ENCODE measurements around the gene RPP25.

The RPP25 gene

GRCh38 chr15:74963213-74963612, 6.6 kb upstream of the RPP25 start:
- TF ChIP-seq SP1 (IDR thresholded peaks at IDR 0.05) (no peak), PKNOX1 (IDR thresholded peaks at IDR 0.05) (no peak), HDGF (IDR thresholded peaks at IDR 0.05; ENCODE audit: borderline replicate concordance) (no peak), CTBP1 (IDR thresholded peaks at IDR 0.05; ENCODE audit: borderline replicate concordance) (no peak), ARNT (IDR thresholded peaks at IDR 0.05) (no peak), SUZ12 (IDR thresholded peaks at IDR 0.05) (no peak), L3MBTL2 (conservative IDR thresholded peaks at IDR 0.05) (no peak)
- ChIA-PET POLR2A (interaction anchor here (1.0 to 2.2 kb wide), 2 partner anchors 15 to 25 kb away, joined by 4 to 6 read pairs; partner anchors contain the start of gene COX5A), CTCF (interaction anchor here (6.1 kb wide), 1 partner anchor 12 kb away, joined by 22 read pairs; no protein-coding TSS in a partner anchor)
- DNase-seq (ENCODE audit: extremely low spot score), result no peak

- no peak for TF ChIP-seq CTBP1 (IDR thresholded peaks at IDR 0.05; ENCODE audit: borderline replicate concordance)
- no peak for TF ChIP-seq TARDBP (IDR thresholded peaks at IDR 0.05)
- TF ChIP-seq FOXM1 (IDR thresholded peaks at IDR 0.05; ENCODE audit: borderline replicate concordance), result no peak
- no peak for TF ChIP-seq FOXK2 (IDR thresholded peaks at IDR 0.05)
- TF ChIP-seq BHLHE40 (IDR thresholded peaks at IDR 0.05; ENCODE audit: borderline replicate concordance), result no peak
- no peak for TF ChIP-seq FOXA1 (IDR thresholded peaks at IDR 0.05)
- no peak for TF ChIP-seq NFRKB (IDR thresholded peaks at IDR 0.05)
- no peak for TF ChIP-seq ELF4 (IDR thresholded peaks at IDR 0.05)
- no peak for TF ChIP-seq SP1 (IDR thresholded peaks at IDR 0.05)
- no peak for TF ChIP-seq HDGF (IDR thresholded peaks at IDR 0.05; ENCODE audit: borderline replicate concordance)
- TF ChIP-seq LEF1 (IDR thresholded peaks at IDR 0.05; ENCODE audit: borderline replicate concordance), result no peak
- TF ChIP-seq L3MBTL2 (conservative IDR thresholded peaks at IDR 0.05), result no peak
- TF ChIP-seq SUZ12 (IDR thresholded peaks at IDR 0.05), result no peak
- TF ChIP-seq ARNT (IDR thresholded peaks at IDR 0.05), result no peak
- TF ChIP-seq ZNF384 (IDR thresholded peaks at IDR 0.05), result no peak
- no peak for TF ChIP-seq PKNOX1 (IDR thresholded peaks at IDR 0.05)
- ChIA-PET CTCF (interaction anchor here (1.0 to 6.1 kb wide), 2 partner anchors 12 to 50 kb away, joined by 3 to 22 read pairs; no protein-coding TSS in a partner anchor), POLR2A (interaction anchor here (1.0 to 2.2 kb wide), 3 partner anchors 16 to 60 kb away, joined by 4 to 7 read pairs (median 6); partner anchors contain the start of genes COX5A and PPCDC)
- no peak for DNase-seq (ENCODE audit: extremely low spot score)
Observed at GRCh38 chr15:74962671-74963070, 6.1 kb upstream of the RPP25 start.

GRCh38 chr15:74962219-74962618, 5.6 kb upstream of the RPP25 start:
- TF ChIP-seq BHLHE40 (IDR thresholded peaks at IDR 0.05; ENCODE audit: borderline replicate concordance), result no peak
- TF ChIP-seq NFRKB (IDR thresholded peaks at IDR 0.05), result no peak
- TF ChIP-seq FOXA1 (IDR thresholded peaks at IDR 0.05), result no peak
- no peak for TF ChIP-seq FOXM1 (IDR thresholded peaks at IDR 0.05; ENCODE audit: borderline replicate concordance)
- TF ChIP-seq ARNT (IDR thresholded peaks at IDR 0.05), result no peak
- no peak for TF ChIP-seq HDGF (IDR thresholded peaks at IDR 0.05; ENCODE audit: borderline replicate concordance)
- TF ChIP-seq ELF4 (IDR thresholded peaks at IDR 0.05), result no peak
- no peak for TF ChIP-seq FOXK2 (IDR thresholded peaks at IDR 0.05)
- no peak for TF ChIP-seq TARDBP (IDR thresholded peaks at IDR 0.05)
- TF ChIP-seq SP1 (IDR thresholded peaks at IDR 0.05), result no peak
- no peak for TF ChIP-seq L3MBTL2 (conservative IDR thresholded peaks at IDR 0.05)
- no peak for TF ChIP-seq LEF1 (IDR thresholded peaks at IDR 0.05; ENCODE audit: borderline replicate concordance)
- TF ChIP-seq ZNF384 (IDR thresholded peaks at IDR 0.05), result no peak
- no peak for TF ChIP-seq CTBP1 (IDR thresholded peaks at IDR 0.05; ENCODE audit: borderline replicate concordance)
- no peak for TF ChIP-seq SUZ12 (IDR thresholded peaks at IDR 0.05)
- TF ChIP-seq PKNOX1 (IDR thresholded peaks at IDR 0.05), result no peak
- ChIA-PET POLR2A (interaction anchor here (1.1 to 3.9 kb wide), 3 partner anchors 24 to 61 kb away, joined by 6 to 19 read pairs (median 7); partner anchors contain the start of genes COX5A, PPCDC and SCAMP5), CTCF (interaction anchor here (1.0 to 6.1 kb wide), 2 partner anchors 11 to 51 kb away, joined by 3 to 22 read pairs; no protein-coding TSS in a partner anchor)
- DNase-seq (ENCODE audit: extremely low spot score), result no peak

GRCh38 chr15:74961616-74962015, 5.0 kb upstream of the RPP25 start:
- no peak for DNase-seq (ENCODE audit: extremely low spot score)
- ChIA-PET CTCF (interaction anchor here (6.1 kb wide), 1 partner anchor 11 kb away, joined by 22 read pairs; no protein-coding TSS in a partner anchor), POLR2A (interaction anchor here (1.1 to 3.9 kb wide), 2 partner anchors 34 to 62 kb away, joined by 7 to 19 read pairs; partner anchors contain the start of genes PPCDC and SCAMP5)
- TF ChIP-seq FOXM1 (IDR thresholded peaks at IDR 0.05; ENCODE audit: borderline replicate concordance) (no peak), FOXA1 (IDR thresholded peaks at IDR 0.05) (no peak), L3MBTL2 (conservative IDR thresholded peaks at IDR 0.05) (no peak), PKNOX1 (IDR thresholded peaks at IDR 0.05) (no peak), CTBP1 (IDR thresholded peaks at IDR 0.05; ENCODE audit: borderline replicate concordance) (no peak)

GRCh38 chr15:74960995-74961588, 4.5 kb upstream of the RPP25 start:
- DNase-seq (ENCODE audit: extremely low spot score), result no peak
- ChIA-PET POLR2A (interaction anchor here (1.5 to 3.9 kb wide), 3 partner anchors 10 to 55 kb away, joined by 3 to 19 read pairs (median 5); partner anchors contain the start of genes FAM219B and SCAMP5), CTCF (interaction anchor here (0.9 to 6.1 kb wide), 2 partner anchors 10 to 23 kb away, joined by 3 to 22 read pairs; partner anchors contain the start of gene COX5A)
- TF ChIP-seq FOXA1 (IDR thresholded peaks at IDR 0.05) (no peak), ELF4 (IDR thresholded peaks at IDR 0.05) (no peak), BHLHE40 (IDR thresholded peaks at IDR 0.05; ENCODE audit: borderline replicate concordance) (no peak), SUZ12 (IDR thresholded peaks at IDR 0.05) (no peak), NFRKB (IDR thresholded peaks at IDR 0.05) (no peak), PKNOX1 (IDR thresholded peaks at IDR 0.05) (no peak), CTBP1 (IDR thresholded peaks at IDR 0.05; ENCODE audit: borderline replicate concordance) (no peak), ARNT (IDR thresholded peaks at IDR 0.05) (no peak), HDGF (IDR thresholded peaks at IDR 0.05; ENCODE audit: borderline replicate concordance) (no peak), TARDBP (IDR thresholded peaks at IDR 0.05) (no peak), ZNF384 (IDR thresholded peaks at IDR 0.05) (no peak), L3MBTL2 (conservative IDR thresholded peaks at IDR 0.05) (no peak), SP1 (IDR thresholded peaks at IDR 0.05) (no peak), FOXM1 (IDR thresholded peaks at IDR 0.05; ENCODE audit: borderline replicate concordance) (no peak), LEF1 (IDR thresholded peaks at IDR 0.05; ENCODE audit: borderline replicate concordance) (no peak), FOXK2 (IDR thresholded peaks at IDR 0.05) (no peak)

Data from HEK293T (cell line).